ENCODE results near the gene NPW.

DNA sequence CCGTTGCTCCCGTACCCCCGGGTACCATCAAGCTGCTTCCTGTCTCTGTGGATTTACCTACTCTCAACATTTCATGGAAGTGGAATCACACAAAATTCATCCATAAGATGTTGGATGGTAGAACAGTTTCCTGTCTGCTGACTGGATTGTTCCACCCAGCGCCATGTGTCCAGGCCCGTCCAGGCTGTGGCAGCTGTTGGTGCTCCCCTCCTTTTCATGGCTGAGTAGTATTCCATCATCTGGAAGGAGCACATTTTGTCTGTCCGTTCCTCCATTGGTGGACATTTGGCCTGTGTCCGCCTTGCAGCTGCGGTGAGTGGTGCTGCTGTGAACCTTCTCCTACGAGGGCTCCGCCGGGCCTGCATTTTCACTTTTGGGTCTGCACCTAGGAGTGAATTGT, 46.6 kb downstream of the NPW start:
- TF ChIP-seq, protein P1, sequence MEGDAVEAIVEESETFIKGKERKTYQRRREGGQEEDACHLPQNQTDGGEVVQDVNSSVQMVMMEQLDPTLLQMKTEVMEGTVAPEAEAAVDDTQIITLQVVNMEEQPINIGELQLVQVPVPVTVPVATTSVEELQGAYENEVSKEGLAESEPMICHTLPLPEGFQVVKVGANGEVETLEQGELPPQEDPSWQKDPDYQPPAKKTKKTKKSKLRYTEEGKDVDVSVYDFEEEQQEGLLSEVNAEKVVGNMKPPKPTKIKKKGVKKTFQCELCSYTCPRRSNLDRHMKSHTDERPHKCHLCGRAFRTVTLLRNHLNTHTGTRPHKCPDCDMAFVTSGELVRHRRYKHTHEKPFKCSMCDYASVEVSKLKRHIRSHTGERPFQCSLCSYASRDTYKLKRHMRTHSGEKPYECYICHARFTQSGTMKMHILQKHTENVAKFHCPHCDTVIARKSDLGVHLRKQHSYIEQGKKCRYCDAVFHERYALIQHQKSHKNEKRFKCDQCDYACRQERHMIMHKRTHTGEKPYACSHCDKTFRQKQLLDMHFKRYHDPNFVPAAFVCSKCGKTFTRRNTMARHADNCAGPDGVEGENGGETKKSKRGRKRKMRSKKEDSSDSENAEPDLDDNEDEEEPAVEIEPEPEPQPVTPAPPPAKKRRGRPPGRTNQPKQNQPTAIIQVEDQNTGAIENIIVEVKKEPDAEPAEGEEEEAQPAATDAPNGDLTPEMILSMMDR (IDR thresholded peaks at IDR 0.05), result no peak
- no peak for TF ChIP-seq POLR2A (IDR thresholded peaks at IDR 0.05)
